Measurements from ENCODE around the gene OR52E4.

GRCh38 chr11:5847711-5848110, 32.7 kb upstream of the OR52E4 start:
- TF ChIP-seq, protein P1, sequence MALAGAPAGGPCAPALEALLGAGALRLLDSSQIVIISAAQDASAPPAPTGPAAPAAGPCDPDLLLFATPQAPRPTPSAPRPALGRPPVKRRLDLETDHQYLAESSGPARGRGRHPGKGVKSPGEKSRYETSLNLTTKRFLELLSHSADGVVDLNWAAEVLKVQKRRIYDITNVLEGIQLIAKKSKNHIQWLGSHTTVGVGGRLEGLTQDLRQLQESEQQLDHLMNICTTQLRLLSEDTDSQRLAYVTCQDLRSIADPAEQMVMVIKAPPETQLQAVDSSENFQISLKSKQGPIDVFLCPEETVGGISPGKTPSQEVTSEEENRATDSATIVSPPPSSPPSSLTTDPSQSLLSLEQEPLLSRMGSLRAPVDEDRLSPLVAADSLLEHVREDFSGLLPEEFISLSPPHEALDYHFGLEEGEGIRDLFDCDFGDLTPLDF (CRISPR knock-in tag; IDR thresholded peaks at IDR 0.05), result no peak
- TF ChIP-seq, protein P2, sequence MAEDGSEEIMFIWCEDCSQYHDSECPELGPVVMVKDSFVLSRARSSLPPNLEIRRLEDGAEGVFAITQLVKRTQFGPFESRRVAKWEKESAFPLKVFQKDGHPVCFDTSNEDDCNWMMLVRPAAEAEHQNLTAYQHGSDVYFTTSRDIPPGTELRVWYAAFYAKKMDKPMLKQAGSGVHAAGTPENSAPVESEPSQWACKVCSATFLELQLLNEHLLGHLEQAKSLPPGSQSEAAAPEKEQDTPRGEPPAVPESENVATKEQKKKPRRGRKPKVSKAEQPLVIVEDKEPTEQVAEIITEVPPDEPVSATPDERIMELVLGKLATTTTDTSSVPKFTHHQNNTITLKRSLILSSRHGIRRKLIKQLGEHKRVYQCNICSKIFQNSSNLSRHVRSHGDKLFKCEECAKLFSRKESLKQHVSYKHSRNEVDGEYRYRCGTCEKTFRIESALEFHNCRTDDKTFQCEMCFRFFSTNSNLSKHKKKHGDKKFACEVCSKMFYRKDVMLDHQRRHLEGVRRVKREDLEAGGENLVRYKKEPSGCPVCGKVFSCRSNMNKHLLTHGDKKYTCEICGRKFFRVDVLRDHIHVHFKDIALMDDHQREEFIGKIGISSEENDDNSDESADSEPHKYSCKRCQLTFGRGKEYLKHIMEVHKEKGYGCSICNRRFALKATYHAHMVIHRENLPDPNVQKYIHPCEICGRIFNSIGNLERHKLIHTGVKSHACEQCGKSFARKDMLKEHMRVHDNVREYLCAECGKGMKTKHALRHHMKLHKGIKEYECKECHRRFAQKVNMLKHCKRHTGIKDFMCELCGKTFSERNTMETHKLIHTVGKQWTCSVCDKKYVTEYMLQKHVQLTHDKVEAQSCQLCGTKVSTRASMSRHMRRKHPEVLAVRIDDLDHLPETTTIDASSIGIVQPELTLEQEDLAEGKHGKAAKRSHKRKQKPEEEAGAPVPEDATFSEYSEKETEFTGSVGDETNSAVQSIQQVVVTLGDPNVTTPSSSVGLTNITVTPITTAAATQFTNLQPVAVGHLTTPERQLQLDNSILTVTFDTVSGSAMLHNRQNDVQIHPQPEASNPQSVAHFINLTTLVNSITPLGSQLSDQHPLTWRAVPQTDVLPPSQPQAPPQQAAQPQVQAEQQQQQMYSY (CRISPR knock-in tag; IDR thresholded peaks at IDR 0.05), result no peak
- TF ChIP-seq, protein P3, sequence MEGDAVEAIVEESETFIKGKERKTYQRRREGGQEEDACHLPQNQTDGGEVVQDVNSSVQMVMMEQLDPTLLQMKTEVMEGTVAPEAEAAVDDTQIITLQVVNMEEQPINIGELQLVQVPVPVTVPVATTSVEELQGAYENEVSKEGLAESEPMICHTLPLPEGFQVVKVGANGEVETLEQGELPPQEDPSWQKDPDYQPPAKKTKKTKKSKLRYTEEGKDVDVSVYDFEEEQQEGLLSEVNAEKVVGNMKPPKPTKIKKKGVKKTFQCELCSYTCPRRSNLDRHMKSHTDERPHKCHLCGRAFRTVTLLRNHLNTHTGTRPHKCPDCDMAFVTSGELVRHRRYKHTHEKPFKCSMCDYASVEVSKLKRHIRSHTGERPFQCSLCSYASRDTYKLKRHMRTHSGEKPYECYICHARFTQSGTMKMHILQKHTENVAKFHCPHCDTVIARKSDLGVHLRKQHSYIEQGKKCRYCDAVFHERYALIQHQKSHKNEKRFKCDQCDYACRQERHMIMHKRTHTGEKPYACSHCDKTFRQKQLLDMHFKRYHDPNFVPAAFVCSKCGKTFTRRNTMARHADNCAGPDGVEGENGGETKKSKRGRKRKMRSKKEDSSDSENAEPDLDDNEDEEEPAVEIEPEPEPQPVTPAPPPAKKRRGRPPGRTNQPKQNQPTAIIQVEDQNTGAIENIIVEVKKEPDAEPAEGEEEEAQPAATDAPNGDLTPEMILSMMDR (IDR thresholded peaks at IDR 0.05), result no peak
